HL-60/S4 treated with phorbol 12-myristate 13-acetate at 8.2 ng/mL for 4 days and 3 days (cell line): ENCODE measurements around the gene ARHGAP26.

Source experiments
- in situ Hi-C: fragments of 300-500 bp; cut with MboI; formaldehyde crosslinking; loops from 2 replicates; pipeline ENCODE4 v1.15.0; 2022; ENCODE audit warnings: low sequenced_read_pairs

The ARHGAP26 gene

GRCh38 chr5:142782976-142783530 lies 12.9 kb downstream of the ARHGAP26 start:
- in situ Hi-C loops: no loop called here

GRCh38 chr5:142783601-142784341 lies 13.6 kb downstream of the ARHGAP26 start:
- in situ Hi-C loops: no loop called here

- in situ Hi-C loops: no loop called here
Measured at GRCh38 chr5:142784401-142784955, 14.3 kb downstream of the ARHGAP26 start.

GRCh38 chr5:142785206-142785605 lies 15.0 kb downstream of the ARHGAP26 start:
- in situ Hi-C loops: no loop called here

- in situ Hi-C loops: no loop called here
Measured at GRCh38 chr5:142789206-142789605, 19.0 kb downstream of the ARHGAP26 start.

- in situ Hi-C loops: no loop called here
Measured at GRCh38 chr5:142792012-142792864, 22.1 kb downstream of the ARHGAP26 start.

- in situ Hi-C loops: no loop called here
Measured at GRCh38 chr5:142792865-142793232, 22.7 kb downstream of the ARHGAP26 start.

GRCh38 chr5:142794537-142794936 lies 24.4 kb downstream of the ARHGAP26 start:
- in situ Hi-C loops: no loop called here

- in situ Hi-C loops: no loop called here
Measured at GRCh38 chr5:142795251-142795650, 25.1 kb downstream of the ARHGAP26 start.

GRCh38 chr5:142796492-142797109 lies 26.4 kb downstream of the ARHGAP26 start:
- in situ Hi-C loops: no loop called here

GRCh38 chr5:142797420-142797819 lies 27.2 kb downstream of the ARHGAP26 start:
- in situ Hi-C loops: no loop called here

GRCh38 chr5:142798099-142798770 lies 28.1 kb downstream of the ARHGAP26 start:
- in situ Hi-C loops: no loop called here

- in situ Hi-C loops: loop anchor here (10.0 kb wide), 1 partner anchor 74 kb away; no protein-coding TSS in a partner anchor
Measured at GRCh38 chr5:142800776-142801494, 30.8 kb downstream of the ARHGAP26 start.

- in situ Hi-C loops: loop anchor here (10.0 kb wide), 1 partner anchor 73 kb away; no protein-coding TSS in a partner anchor
Measured at GRCh38 chr5:142801495-142801871, 31.3 kb downstream of the ARHGAP26 start.

GRCh38 chr5:142803428-142804125 lies 33.4 kb downstream of the ARHGAP26 start:
- in situ Hi-C loops: loop anchor here (10.0 kb wide), 1 partner anchor 71 kb away; no protein-coding TSS in a partner anchor

- in situ Hi-C loops: loop anchor here (10.0 kb wide), 1 partner anchor 69 kb away; no protein-coding TSS in a partner anchor
Measured at GRCh38 chr5:142805339-142805738, 35.2 kb downstream of the ARHGAP26 start.

- in situ Hi-C loops: loop anchor here (10.0 kb wide), 1 partner anchor 68 kb away; no protein-coding TSS in a partner anchor
Measured at GRCh38 chr5:142806841-142807267, 36.7 kb downstream of the ARHGAP26 start.

GRCh38 chr5:142807372-142807911 lies 37.3 kb downstream of the ARHGAP26 start:
- in situ Hi-C loops: loop anchor here (10.0 kb wide), 1 partner anchor 67 kb away; no protein-coding TSS in a partner anchor
